ENCODE results near the gene OVCA2. TPM values are rescaled to one million over a fixed set of nuclear protein-coding genes. Genes with fewer than 3 reads are reported as not detected.

The OVCA2 gene
- total and polyA plus RNA-seq, 2 experiments from 2014 or later, result 66.1 to 92.0 TPM

DNA sequence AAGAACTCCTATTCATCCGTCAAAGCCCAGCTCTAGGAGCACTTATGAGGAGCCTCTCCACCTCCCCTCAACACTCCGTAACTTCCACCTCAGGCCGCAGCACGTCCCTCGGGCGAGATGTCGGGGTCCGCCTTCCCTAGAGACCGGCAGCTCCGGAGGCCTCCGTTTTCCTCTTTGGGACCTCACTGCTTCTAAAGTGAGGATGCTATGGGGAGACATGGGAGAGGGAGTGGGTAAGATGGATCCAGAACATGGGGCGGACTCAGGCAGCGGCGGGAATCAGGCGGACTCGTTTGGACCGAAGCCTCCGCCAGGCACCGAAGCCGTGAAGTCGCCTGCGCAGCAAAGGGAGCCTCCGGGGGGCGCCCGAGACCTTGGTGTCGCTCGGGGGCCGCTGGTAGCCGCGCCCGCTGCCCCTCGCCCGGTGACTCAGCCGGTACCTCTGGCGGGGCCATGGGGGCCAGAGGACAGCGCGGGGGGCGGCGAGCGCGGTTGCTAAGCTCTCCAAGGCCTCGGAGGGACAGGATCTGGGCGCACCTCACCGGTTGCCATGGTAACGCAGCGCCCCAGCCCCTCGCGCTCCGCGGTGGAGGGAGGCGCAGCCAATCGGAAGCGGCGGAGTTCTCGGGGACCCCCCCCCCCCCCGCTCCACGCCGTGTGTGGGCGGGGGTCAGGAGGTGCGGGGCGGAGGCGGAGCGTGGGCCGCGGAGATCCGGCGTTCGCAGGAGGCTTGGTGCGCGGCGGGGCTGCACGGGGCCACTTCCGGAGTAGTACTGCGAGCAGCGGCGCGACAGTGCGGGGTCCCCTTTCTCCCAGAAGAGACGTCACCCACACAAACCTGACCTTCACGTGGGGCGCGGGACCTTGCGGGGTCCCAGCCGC is 11.8 kb downstream of the OVCA2 start:
- Histone ChIP-seq H3K79me2 (ENCODE audit: insufficient read depth) (peaks cover 18% of the 10 kb centered on the region), H3K27me3 (replicated peaks; ENCODE audit: insufficient read depth) (no peaks in the 10 kb centered on the region), H3K9me3 (ENCODE audit: low read depth) (no peaks in the 10 kb centered on the region), H3K4me3 (peak overlapping the region; percentile 79), H3K36me3 (ENCODE audit: low read depth) (no peaks in the 10 kb centered on the region), H3K4me2 (ENCODE audit: unreplicated experiment) (peak overlapping the region; percentile 80), H2AFZ (peak overlapping the region; percentile 36; the same call in 1 of the 2 replicates), H3K27ac (peak overlapping the region; percentile 81), H3K9ac (peak overlapping the region; percentile 91), H3K4me1 (ENCODE audit: insufficient read depth) (peaks cover 6% of the 10 kb centered on the region; the same call in 1 of the 2 replicates), H4K20me1 (ENCODE audit: insufficient read depth) (no peaks in the 10 kb centered on the region), H3K9me2 (ENCODE audit: insufficient read depth) (no peaks in the 10 kb centered on the region), H3F3A (ENCODE audit: insufficient read depth) (no peaks in the 10 kb centered on the region; the same call in 1 of the 2 replicates)
- no peak for TF ChIP-seq EZH2 (IDR thresholded peaks at IDR 0.05; ENCODE audit: insufficient read depth, poor library complexity, severe bottlenecking)
- no peak for TF ChIP-seq EZH2phosphoT487 (IDR thresholded peaks at IDR 0.05; ENCODE audit: insufficient read depth, low read depth)
- peak; percentile 91 for DNase-seq
- in situ Hi-C loops (cut with MboI), result no loop called here
- 19 to 20% methylated on average over 51 to 57 of the region's 84 CpGs for WGBS, 2 experiments (ENCODE audit: low coverage in 1 of 2, low lambda C conversion rate in 2 of 2, missing lambda C conversion rate in 2 of 2)

DNA sequence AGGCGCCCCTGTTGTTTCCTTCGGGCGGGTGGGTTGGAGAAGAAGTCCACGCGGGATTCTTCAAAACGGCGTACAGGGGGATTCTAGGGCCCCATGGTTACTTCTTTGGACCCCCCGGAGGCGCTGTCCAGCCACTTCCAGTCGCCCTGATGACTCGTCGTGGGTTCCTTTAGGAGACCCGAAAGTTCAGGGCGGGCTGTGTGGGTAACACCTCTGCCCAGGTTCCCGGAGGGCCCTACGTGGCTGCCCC is 12.4 kb downstream of the OVCA2 start:
- H3K9ac ChIP-seq, result peak overlapping the region; percentile 91
- in situ Hi-C loops (cut with MboI), result no loop called here
- TF ChIP-seq EZH2 (IDR thresholded peaks at IDR 0.05; ENCODE audit: insufficient read depth, poor library complexity, severe bottlenecking) (no peak), EZH2phosphoT487 (IDR thresholded peaks at IDR 0.05; ENCODE audit: insufficient read depth, low read depth) (no peak)

DNA sequence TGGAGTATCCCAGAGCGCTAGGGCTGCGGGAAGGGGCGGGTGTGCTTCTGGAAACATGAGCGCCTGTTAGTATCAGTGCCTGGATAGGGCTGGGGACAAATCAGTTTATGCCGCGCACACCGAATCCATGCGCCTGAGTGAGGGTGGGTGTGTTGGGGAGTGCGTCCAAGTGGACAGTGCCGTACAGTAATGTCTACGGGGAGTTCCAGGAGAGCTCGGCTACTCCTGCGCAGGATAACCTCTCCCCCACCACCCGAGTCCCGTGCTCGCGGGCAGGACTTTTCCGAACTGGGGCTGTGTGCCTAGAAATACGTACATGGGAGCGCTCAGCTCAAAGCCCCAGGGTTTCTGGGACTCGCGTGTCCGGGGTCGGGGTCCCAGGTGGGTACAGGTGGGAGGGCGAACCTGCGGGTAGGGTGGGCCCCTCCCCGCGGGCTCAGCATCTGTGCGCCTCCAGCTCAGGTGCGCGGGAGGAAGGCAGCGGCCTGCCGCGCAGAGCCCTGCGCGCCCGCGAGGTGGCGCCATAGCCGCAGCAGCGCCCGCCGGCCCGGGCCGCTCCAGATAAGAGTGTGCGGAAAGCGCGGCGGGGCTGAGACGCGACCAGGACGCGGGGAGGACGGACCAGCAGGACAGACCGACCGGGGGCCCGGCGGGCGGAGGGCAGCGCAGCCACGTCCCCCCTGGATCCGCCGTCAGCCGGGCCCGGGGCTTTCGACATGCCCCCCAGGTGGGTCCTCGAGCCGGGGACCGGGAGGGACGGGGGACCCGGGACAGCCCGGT is 12.9 kb downstream of the OVCA2 start, which contains the start of gene HIC1:
Gene HIC1, plus strand, starts transcription at position 592 of the 780 bp plus-strand sequence. CDS start 1,588 bp downstream, outside the sequence.
- in situ Hi-C loops (cut with MboI), result no loop called here
- Histone ChIP-seq H3K27me3 (replicated peaks; ENCODE audit: insufficient read depth) (no peaks in the 10 kb centered on the region), H3K4me3 (peak within 1 kb of the TSS; percentile 79), H3K9me2 (ENCODE audit: insufficient read depth) (no peaks in the 10 kb centered on the region), H3K27ac (peak within 1 kb of the TSS; percentile 81), H3K4me1 (ENCODE audit: insufficient read depth) (no peaks in the 10 kb centered on the region), H3F3A (ENCODE audit: insufficient read depth) (no peaks in the 10 kb centered on the region), H3K9me3 (ENCODE audit: low read depth) (no peaks in the 10 kb centered on the region), H3K36me3 (ENCODE audit: low read depth) (no peaks in the 10 kb centered on the region; the same call in 1 of the 2 replicates), H4K20me1 (ENCODE audit: insufficient read depth) (no peaks in the 10 kb centered on the region), H3K4me2 (ENCODE audit: unreplicated experiment) (peak within 1 kb of the TSS; percentile 86), H3K9ac (peak within 1 kb of the TSS; percentile 91), H2AFZ (peak within 1 kb of the TSS; percentile 36; the same call in 1 of the 2 replicates), H3K79me2 (ENCODE audit: insufficient read depth) (peaks cover 29% of the 10 kb centered on the region)
- 1 to 2% methylated on average over 51 to 58 of the region's 72 CpGs for WGBS, 2 experiments (ENCODE audit: low coverage in 1 of 2, low lambda C conversion rate in 2 of 2, missing lambda C conversion rate in 2 of 2)
- peak; percentile 94 for DNase-seq
- TF ChIP-seq EZH2phosphoT487 (IDR thresholded peaks at IDR 0.05; ENCODE audit: insufficient read depth, low read depth), result no peak
- TF ChIP-seq EZH2 (IDR thresholded peaks at IDR 0.05; ENCODE audit: insufficient read depth, poor library complexity, severe bottlenecking), result no peak

More for the DNA sequence above, 12.4 kb downstream of the OVCA2 start:
- Histone ChIP-seq H3K79me2 (ENCODE audit: insufficient read depth) (peaks cover 24% of the 10 kb centered on the region), H2AFZ (peak overlapping the region; percentile 36; the same call in 1 of the 2 replicates), H3K4me1 (ENCODE audit: insufficient read depth) (peaks cover under 1% of the 10 kb centered on the region; the same call in 1 of the 2 replicates), H3K4me3 (peak overlapping the region; percentile 79), H4K20me1 (ENCODE audit: insufficient read depth) (no peaks in the 10 kb centered on the region), H3K9me3 (ENCODE audit: low read depth) (no peaks in the 10 kb centered on the region), H3K4me2 (ENCODE audit: unreplicated experiment) (peak overlapping the region; percentile 80), H3K9me2 (ENCODE audit: insufficient read depth) (no peaks in the 10 kb centered on the region), H3K27me3 (replicated peaks; ENCODE audit: insufficient read depth) (no peaks in the 10 kb centered on the region), H3F3A (ENCODE audit: insufficient read depth) (no peaks in the 10 kb centered on the region; the same call in 1 of the 2 replicates), H3K36me3 (ENCODE audit: low read depth) (no peaks in the 10 kb centered on the region), H3K27ac (peak overlapping the region; percentile 81)
- 3 to 4% methylated on average over 16 of the region's 16 CpGs for WGBS, 2 experiments (ENCODE audit: low coverage in 1 of 2, low lambda C conversion rate in 2 of 2, missing lambda C conversion rate in 2 of 2)
- no peak for DNase-seq

Data from GM23248 (cell line).